Measurements from ENCODE around the gene MARCHF10.

DNA sequence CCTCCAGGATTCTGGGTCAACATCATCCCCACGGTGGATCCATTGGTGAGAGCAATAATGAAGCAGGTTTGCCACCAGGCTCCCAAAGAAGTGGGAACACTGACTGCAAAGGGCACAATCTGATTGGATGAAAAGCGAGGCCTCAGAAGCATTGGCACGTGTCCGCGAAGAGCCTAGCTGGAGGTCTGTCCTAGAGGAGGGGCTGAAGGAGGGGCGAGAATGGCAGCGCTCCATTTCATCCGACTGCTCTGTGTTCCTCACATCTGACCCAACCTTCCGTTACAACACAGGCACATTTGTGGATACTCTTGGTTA, 100.7 kb downstream of the MARCHF10 start:
- TF ChIP-seq, protein P1, sequence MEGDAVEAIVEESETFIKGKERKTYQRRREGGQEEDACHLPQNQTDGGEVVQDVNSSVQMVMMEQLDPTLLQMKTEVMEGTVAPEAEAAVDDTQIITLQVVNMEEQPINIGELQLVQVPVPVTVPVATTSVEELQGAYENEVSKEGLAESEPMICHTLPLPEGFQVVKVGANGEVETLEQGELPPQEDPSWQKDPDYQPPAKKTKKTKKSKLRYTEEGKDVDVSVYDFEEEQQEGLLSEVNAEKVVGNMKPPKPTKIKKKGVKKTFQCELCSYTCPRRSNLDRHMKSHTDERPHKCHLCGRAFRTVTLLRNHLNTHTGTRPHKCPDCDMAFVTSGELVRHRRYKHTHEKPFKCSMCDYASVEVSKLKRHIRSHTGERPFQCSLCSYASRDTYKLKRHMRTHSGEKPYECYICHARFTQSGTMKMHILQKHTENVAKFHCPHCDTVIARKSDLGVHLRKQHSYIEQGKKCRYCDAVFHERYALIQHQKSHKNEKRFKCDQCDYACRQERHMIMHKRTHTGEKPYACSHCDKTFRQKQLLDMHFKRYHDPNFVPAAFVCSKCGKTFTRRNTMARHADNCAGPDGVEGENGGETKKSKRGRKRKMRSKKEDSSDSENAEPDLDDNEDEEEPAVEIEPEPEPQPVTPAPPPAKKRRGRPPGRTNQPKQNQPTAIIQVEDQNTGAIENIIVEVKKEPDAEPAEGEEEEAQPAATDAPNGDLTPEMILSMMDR (IDR thresholded peaks at IDR 0.05), result no peak
- no peak for TF ChIP-seq POLR2A (IDR thresholded peaks at IDR 0.05)

Measured in ovary (tissue), 3 donors.